Stimulated activated CD4-positive, alpha-beta T cell treated with anti-CD3 and anti-CD28 coated beads, Interleukin-12 subunit alpha, Interleukin-12 subunit beta, amount 100 ng/mL, for 4 hours (primary cell): ENCODE results near the gene SLC4A2.

Source experiments
- DNase-seq: peaks from one replicate; pipeline ENCODE4 v3.0.0-alpha.2; 2020

Gene SLC4A2

GRCh38 chr7:151118108-151119054 lies 59.0 kb downstream of the SLC4A2 start:
- no peak for DNase-seq

GRCh38 chr7:151119055-151119415 lies 59.6 kb downstream of the SLC4A2 start:
- no peak for DNase-seq

GRCh38 chr7:151119902-151120301 lies 60.5 kb downstream of the SLC4A2 start:
- DNase-seq: no peak

GRCh38 chr7:151120896-151121295 lies 61.5 kb downstream of the SLC4A2 start:
- DNase-seq: no peak

DNA sequence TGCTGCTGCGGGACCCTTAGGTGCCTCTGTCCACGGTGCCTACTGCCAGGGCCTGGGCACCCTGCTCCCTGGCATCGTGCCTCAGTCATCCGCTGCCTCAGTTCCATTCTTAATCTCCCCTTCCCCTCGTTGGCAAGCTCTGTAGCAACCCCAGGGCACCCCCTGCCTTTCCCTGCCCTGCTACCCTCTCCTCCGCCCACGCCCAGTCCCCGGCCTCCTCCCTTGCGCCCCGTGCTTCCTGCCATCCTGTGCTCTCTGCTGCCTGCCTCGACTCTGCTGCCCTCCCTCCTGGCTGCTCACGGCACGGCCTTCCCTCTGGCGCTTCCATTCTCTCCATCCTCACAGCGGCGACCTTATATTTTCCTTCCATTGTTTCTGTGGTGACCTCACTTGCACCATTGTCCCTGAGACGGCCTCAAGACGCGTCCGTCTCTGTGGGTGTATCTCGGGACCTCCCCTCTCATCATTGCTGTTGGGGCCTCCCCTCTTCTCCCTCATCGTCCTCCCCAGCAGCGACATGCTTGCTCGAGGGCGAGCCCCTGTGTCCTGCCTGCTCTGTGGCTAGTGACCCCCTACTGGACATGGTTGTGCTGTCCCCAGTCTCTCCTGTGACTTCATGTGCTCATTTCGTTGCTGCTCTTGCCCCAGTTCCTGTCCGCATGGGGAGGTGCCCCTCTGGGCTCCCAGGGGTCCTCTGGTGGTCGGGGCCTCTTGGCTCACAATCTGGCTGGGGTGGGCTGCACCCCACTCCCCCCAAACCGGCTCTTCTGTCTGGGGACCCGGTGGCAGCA lies 62.2 kb downstream of the SLC4A2 start:
- DNase-seq: no peak

- no peak for DNase-seq
These were observed 62.9 kb downstream of the SLC4A2 start for GRCh38 chr7:151122276-151122675.

GRCh38 chr7:151122796-151123157 lies 63.4 kb downstream of the SLC4A2 start:
- DNase-seq: no peak

DNA sequence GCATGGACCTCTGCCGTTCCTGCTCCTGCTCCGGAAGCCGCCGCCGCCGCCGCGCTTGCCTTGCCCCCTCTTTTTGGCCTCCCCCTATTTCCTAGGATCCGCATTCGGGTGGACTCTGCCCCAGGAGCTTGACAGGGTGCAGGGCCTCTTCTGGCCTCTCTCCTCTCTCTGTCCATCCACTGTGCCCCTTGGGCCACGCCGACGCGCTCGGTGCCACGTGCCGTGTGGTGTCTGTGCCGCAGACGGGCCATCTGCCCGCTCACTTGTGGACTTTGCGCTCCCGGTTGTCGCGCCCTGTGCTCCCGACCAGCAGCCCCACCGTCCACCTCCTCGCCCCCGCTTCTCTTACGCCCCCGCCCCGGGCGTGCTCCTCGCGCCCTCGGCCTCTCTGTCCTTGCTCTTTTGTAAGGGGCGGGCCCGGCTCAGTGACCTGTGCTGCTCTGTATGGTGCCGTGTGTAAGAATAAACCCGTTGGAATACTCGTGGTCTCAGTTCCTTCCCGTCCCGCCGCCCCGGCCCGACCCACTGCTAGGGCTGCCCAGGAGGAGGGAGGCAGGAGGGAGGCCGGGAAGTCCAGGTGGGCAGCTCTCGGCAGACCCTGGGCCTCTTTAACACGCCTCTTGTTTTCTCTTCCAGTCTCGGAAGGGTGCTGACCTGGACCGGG lies 63.9 kb downstream of the SLC4A2 start:
- no peak for DNase-seq

GRCh38 chr7:151123822-151124464 lies 64.6 kb downstream of the SLC4A2 start:
- peak; percentile 82 for DNase-seq

- DNase-seq: no peak
These were observed 65.1 kb downstream of the SLC4A2 start for GRCh38 chr7:151124481-151124880.

DNA sequence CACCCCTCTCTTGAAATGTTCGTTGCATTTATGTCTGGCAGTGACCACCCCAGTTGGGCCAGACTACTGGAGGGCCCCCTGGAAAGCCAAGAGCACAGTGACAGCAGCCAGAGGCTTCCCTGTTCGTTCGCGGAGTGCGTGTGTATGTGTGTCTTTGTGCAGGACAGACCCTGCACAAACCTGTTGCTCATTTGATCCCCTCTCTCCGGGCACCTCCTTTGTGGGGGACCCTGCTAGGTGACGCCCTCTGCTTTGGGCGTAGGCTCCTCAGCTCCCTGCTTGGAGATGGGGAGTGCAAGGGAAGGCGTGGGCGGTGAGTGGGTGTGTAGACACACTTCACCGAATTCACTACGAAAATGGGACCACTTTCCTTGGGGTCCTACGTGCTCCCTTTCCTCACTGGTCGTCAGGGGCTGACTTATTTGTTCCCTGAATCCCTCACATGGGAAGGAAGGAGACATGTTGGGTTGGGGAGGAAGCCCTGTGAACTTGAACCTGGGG lies 65.6 kb downstream of the SLC4A2 start:
- no peak for DNase-seq

DNA sequence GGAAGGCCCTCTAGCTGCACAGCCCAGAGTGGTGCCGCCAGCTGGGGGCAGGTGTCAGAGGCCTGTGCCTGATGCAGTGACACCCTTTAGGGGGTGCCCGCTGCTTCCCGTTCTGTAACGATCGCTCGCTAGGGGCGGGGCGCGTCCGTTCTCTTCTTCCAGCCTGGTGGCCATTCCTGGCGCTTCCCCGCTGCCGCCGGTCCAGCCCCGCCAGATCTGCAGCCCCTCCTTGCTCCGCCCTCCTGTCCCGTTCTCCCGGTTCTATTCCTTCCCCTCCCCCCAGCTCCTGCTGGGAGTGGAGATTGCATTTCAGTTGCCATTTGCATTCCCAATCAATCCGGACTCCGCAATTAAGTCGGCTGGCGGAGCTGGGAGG lies 66.1 kb downstream of the SLC4A2 start:
- no peak for DNase-seq

- DNase-seq: no peak
These were observed 66.6 kb downstream of the SLC4A2 start for GRCh38 chr7:151125846-151126481.
